Bronchial epithelial cell (primary cell): ENCODE results near the gene NRXN3. TPM values are rescaled to one million over a fixed set of nuclear protein-coding genes. Genes with fewer than 3 reads are reported as not detected.
"Not testable (repeated sequence)": the region's sequence is repeated elsewhere in the genome, so short reads cannot be mapped to it uniquely, and the experiment has no call there.

Experiments used
- DNase-seq: peaks from one replicate; pipeline ENCODE4 v3.0.0-alpha.2; 2010; ENCODE audit warnings: low read depth
- FAIRE-seq: peaks from 2 replicates; lab custom pipeline; 2011; peaks lifted over from hg19 to GRCh38; lab: Jason Lieb, UNC
- H3K27me3 ChIP-seq: 2 replicates; pipeline ENCODE4 v1.5.1; 2011; ENCODE audit warnings: low read length; ENCODE audit not compliant: control insufficient read depth, insufficient read depth
- H3K36me3 ChIP-seq: 2 replicates; pipeline ENCODE4 v1.5.1; 2011; ENCODE audit warnings: low read length; ENCODE audit not compliant: control insufficient read depth, insufficient read depth
- H3K4me3 ChIP-seq: 2 replicates; pipeline ENCODE4 v1.5.1; 2011; ENCODE audit warnings: mild to moderate bottlenecking, low read depth, low read length, control low read depth
- total RNA-seq: library from RNA; depleted of rRNA; stranded (reverse); fragments of >200 nt; gene quantifications from 2 replicates; pipeline ENCODE4 v1.2.1, GENCODE V29; 2014
- TF ChIP-seq, protein P1 (sequence below): IDR thresholded peaks from 2 replicates; pipeline ENCODE4 v1.5.1; 2011; ENCODE audit warnings: mild to moderate bottlenecking, moderate library complexity, low read length, control low read depth, inconsistent platforms; ENCODE audit not compliant: insufficient read depth, severe bottlenecking

The NRXN3 gene
- total RNA-seq, 1 donor from 2014 or later: under 0.01 TPM

DNA sequence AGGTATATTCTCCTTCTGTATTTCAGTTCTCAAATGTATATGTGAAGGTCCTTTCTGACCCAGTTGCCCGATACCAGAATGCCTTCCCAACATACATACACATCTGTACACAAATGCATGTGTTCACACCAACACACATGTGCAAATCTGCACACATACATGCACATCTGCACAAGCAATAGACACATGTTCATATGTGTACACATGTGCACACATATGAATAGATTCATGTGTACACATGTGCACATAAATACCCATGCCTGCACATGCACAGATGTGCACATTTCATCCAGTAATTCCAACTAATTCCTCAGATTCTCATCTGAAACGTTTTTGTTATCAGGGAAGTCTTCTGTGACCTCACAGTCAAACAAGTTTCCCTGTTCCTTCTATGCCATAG is 933.6 kb downstream of the NRXN3 start:
- TF ChIP-seq, protein P1, sequence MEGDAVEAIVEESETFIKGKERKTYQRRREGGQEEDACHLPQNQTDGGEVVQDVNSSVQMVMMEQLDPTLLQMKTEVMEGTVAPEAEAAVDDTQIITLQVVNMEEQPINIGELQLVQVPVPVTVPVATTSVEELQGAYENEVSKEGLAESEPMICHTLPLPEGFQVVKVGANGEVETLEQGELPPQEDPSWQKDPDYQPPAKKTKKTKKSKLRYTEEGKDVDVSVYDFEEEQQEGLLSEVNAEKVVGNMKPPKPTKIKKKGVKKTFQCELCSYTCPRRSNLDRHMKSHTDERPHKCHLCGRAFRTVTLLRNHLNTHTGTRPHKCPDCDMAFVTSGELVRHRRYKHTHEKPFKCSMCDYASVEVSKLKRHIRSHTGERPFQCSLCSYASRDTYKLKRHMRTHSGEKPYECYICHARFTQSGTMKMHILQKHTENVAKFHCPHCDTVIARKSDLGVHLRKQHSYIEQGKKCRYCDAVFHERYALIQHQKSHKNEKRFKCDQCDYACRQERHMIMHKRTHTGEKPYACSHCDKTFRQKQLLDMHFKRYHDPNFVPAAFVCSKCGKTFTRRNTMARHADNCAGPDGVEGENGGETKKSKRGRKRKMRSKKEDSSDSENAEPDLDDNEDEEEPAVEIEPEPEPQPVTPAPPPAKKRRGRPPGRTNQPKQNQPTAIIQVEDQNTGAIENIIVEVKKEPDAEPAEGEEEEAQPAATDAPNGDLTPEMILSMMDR: no peak

DNA sequence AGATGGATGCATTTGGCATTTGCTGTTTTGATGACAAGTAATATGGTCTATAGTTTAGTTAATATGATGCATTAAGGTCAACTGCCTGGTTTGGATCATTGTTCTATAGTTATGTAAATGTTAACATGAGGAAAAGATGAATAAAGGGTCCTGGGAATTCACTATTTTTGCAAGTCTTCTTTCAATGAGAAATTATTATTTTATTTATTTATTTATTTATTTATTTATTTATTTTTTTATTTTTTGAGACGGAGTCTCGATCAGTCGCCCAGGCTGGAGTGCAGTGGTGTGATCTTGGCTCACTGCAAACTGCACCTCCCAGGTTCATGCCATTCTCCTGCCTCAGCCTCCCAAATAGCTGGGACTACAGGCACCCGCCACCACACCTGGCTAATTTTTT is 940.4 kb downstream of the NRXN3 start:
- not testable (repeated sequence) for FAIRE-seq, H3K27me3 ChIP-seq, H3K36me3 ChIP-seq, DNase-seq, H3K4me3 ChIP-seq

More for the DNA sequence above, 933.6 kb downstream of the NRXN3 start:
- Histone ChIP-seq H3K36me3 (no peaks in the 10 kb centered on the region), H3K27me3 (no peaks in the 10 kb centered on the region), H3K4me3 (no peak overlapping the region)
- FAIRE-seq (no peak), DNase-seq (no peak)

DNA sequence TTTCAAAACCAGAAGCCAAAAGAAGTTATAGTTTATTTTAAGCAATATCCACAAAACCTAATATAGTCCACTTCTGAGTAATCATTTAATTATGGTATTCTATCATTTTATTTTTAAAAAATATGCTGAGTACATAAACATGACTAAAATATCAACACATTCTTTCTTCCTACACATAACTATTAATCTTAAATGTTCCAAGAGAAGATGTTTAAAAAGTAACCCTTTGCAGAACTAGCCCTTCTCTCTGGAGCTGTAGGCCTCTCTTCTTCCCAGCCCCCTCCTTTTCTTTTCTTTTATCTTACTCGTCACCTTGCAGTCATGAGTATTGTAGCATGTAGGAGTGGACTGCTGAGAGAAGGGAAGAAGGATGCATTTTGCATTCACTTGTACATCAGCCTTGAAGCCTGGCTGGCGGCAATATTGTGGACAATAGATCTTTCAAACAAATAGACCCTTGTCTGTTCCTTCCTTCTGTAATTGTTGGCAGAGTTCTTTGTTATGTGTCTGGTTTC is 941.9 kb downstream of the NRXN3 start:
- no peak overlapping the region for H3K4me3 ChIP-seq
- no peaks in the 10 kb centered on the region for H3K36me3 ChIP-seq
- FAIRE-seq: no peak
- DNase-seq: no peak
- no peaks in the 10 kb centered on the region for H3K27me3 ChIP-seq
- TF ChIP-seq, protein P1: no peak

DNA sequence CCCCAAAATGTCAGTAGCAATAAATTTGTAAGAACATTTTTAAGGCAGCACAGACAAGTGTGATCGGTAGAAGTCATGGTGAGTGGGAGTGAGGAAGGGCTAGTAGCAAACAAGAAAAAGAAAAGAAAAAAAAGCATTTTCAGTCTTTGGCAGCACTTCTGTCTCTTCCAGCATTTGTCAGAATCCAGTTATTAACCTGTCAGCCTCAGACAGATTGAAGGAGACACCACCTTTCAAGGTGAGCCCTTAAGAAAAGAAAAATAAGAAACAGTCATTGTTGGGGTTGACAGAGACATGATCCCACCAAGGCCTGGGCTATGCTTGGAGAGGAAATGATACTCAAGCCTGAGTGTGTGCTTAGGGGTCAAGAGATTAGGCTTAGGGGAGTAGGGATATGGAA is 947.4 kb downstream of the NRXN3 start:
- no peak overlapping the region for H3K4me3 ChIP-seq
- H3K36me3 ChIP-seq: no peaks in the 10 kb centered on the region
- FAIRE-seq: no peak
- H3K27me3 ChIP-seq: no peaks in the 10 kb centered on the region
- TF ChIP-seq, protein P1: no peak
- DNase-seq: no peak

DNA sequence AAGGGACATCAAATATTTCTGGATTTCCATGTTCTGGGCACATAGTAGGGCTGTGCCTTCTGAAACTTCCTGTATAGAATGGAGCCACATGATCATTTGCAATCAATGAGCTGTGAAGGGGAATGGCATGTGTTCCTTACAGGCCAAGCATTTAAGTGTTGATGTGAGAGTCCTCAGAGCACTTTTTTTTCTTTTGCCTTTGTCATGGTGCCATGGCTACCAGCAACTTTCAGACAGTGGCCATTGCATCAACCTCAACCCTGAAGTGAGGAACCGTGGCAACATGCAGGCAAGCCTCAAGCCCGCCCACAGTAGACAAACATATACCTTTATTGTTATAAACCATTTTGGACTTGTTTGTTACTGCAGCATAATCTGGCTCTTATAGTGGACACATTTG is 948.1 kb downstream of the NRXN3 start:
- no peak for FAIRE-seq
- no peak overlapping the region for H3K4me3 ChIP-seq
- TF ChIP-seq, protein P1: no peak

DNA sequence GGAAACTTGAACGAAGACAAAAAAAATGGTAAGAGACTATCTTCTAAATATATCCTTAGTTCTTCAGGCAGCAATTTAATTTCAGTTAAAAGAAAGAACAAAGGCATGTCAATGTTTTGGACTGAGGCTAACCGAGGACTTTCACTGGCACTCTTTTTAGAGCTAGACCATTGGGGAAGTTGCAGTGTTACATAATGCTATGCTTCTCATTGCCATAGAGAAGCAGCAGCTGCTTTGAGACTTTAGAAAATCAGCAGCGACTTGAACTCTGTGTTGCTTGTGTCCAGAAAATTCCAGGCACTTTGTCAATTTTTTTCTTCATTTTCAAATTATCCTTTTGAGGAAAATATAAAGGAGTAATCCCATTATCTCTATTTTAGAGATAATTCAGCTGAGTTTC is 964.2 kb downstream of the NRXN3 start:
- no peak for DNase-seq
- H3K36me3 ChIP-seq: no peaks in the 10 kb centered on the region
- no peak for FAIRE-seq

More for the DNA sequence above, 948.1 kb downstream of the NRXN3 start:
- Histone ChIP-seq H3K27me3 (no peaks in the 10 kb centered on the region), H3K36me3 (no peaks in the 10 kb centered on the region)
- DNase-seq: no peak

More for the DNA sequence above, 964.2 kb downstream of the NRXN3 start:
- TF ChIP-seq, protein P1: no peak
- Histone ChIP-seq H3K27me3 (no peaks in the 10 kb centered on the region), H3K4me3 (no peak overlapping the region)
